A673 (cell line): Measurements from ENCODE around the gene NUP88. TPM values are rescaled to one million over a fixed set of nuclear protein-coding genes. Genes with fewer than 3 reads are reported as not detected.

Experiments used
- BruUV-seq: library from RNA; stranded (reverse); fragments of 400-500 nt; replicated peaks from 2 replicates; lab custom pipeline; 2021; lab: Mats Ljungman, UMichigan
- CTCF ChIA-PET: fragments of 300-600 bp; sonication (Branson Sonifier 250); formaldehyde crosslinking; loops from one replicate; lab custom pipeline; 2022; ENCODE audit warnings: antibody characterized with exemption; lab: Charles Lee
- POLR2A ChIA-PET: fragments of 300-600 bp; sonication (Branson Sonifier 250); formaldehyde crosslinking; loops from one replicate; lab custom pipeline; 2022; ENCODE audit warnings: antibody characterized with exemption; ENCODE audit not compliant: low non-redundant PET; lab: Charles Lee
- DNase-seq: peaks from one replicate; pipeline ENCODE4 v3.0.0-alpha.2; 2015; ENCODE audit warnings: low spot score
- H3K27ac ChIP-seq: fragments of 200-600 bp; sonication (generic); 2 replicates; pipeline ENCODE4 v1.5.1; 2016; ENCODE audit warnings: mixed run types, low read depth, mild to moderate bottlenecking, mixed read lengths, antibody characterized with exemption, low read length; ENCODE audit not compliant: poor library complexity, severe bottlenecking
- H3K27me3 ChIP-seq: fragments of 200-600 bp; sonication (generic); replicated peaks from 2 replicates; pipeline ENCODE4 v1.6.1; 2017; ENCODE audit warnings: mixed run types, low read depth, mild to moderate bottlenecking, mixed read lengths, antibody characterized with exemption, low read length; ENCODE audit not compliant: insufficient read depth, poor library complexity
- H3K36me3 ChIP-seq: fragments of 200-600 bp; sonication (generic); 2 replicates; pipeline ENCODE4 v1.6.1; 2016; ENCODE audit warnings: mixed run types, mild to moderate bottlenecking, mixed read lengths, antibody characterized with exemption, low read length; ENCODE audit not compliant: insufficient read depth, poor library complexity, severe bottlenecking
- H3K4me1 ChIP-seq: fragments of 200-600 bp; sonication (generic); 2 replicates; pipeline ENCODE4 v1.6.1; 2017; ENCODE audit warnings: mixed run types, mild to moderate bottlenecking, mixed read lengths, antibody characterized with exemption, low read length; ENCODE audit not compliant: insufficient read depth, poor library complexity, severe bottlenecking
- H3K4me3 ChIP-seq: fragments of 200-600 bp; sonication (generic); 2 replicates; pipeline ENCODE4 v1.5.1; 2016; ENCODE audit warnings: low read depth, mixed run types, mild to moderate bottlenecking, mixed read lengths, low read length; ENCODE audit not compliant: poor library complexity, severe bottlenecking
- H3K9me3 ChIP-seq: fragments of 200-600 bp; sonication (generic); 2 replicates; pipeline ENCODE4 v1.6.1; 2016; ENCODE audit warnings: mixed run types, low read depth, mild to moderate bottlenecking, mixed read lengths, antibody characterized with exemption, low read length; ENCODE audit not compliant: poor library complexity, severe bottlenecking
- CTCF ChIP-seq: fragments of 300-800, 200-600 bp; sonication (generic); conservative IDR thresholded peaks from 2 replicates; pipeline ENCODE4 v1.5.1; 2017; ENCODE audit warnings: low read depth, mild to moderate bottlenecking, antibody characterized with exemption, low read length, moderate library complexity, mixed read lengths
- EZH2 ChIP-seq: fragments of 200-600 bp; sonication (generic); IDR thresholded peaks from 2 replicates; pipeline ENCODE4 v1.6.1; 2017; ENCODE audit warnings: borderline replicate concordance, low read depth, mild to moderate bottlenecking, mixed read lengths, antibody characterized with exemption, low read length; ENCODE audit not compliant: poor library complexity, severe bottlenecking
- intact Hi-C: fragments of 100-400 bp; cut with micrococcal nuclease; formaldehyde crosslinking; loops from one replicate; pipeline ENCODE4 v1.10.0; 2022; ENCODE audit not compliant: unreplicated experiment
- total RNA-seq: library from RNA; stranded (reverse); gene quantifications from 2 replicates; pipeline ENCODE4 v1.2.3, GENCODE V29; 2021

The NUP88 gene
- total RNA-seq, 1 experiment from 2014 or later: 132 TPM

- intact Hi-C loops: no loop called here
- Histone ChIP-seq H3K9me3 (no peaks in the 10 kb centered on the region), H3K27ac (no peak overlapping the region), H3K4me3 (no peak overlapping the region), H3K36me3 (peaks cover 85% of the 10 kb centered on the region), H3K27me3 (no peaks in the 10 kb centered on the region), H3K4me1 (peaks cover 7% of the 10 kb centered on the region)
- ChIA-PET POLR2A (no interaction called here), CTCF (interaction anchor here (1.0 kb wide), 1 partner anchor 14 kb away, joined by 4 read pairs; the partner anchor contains the start of gene C1QBP)
- TF ChIP-seq EZH2: no peak
- no peak for TF ChIP-seq CTCF
- no TSS peak for BruUV-seq
- DNase-seq: no peak
Observed at GRCh38 chr17:5424909-5425308, 5.4 kb upstream of the NUP88 start.

DNA sequence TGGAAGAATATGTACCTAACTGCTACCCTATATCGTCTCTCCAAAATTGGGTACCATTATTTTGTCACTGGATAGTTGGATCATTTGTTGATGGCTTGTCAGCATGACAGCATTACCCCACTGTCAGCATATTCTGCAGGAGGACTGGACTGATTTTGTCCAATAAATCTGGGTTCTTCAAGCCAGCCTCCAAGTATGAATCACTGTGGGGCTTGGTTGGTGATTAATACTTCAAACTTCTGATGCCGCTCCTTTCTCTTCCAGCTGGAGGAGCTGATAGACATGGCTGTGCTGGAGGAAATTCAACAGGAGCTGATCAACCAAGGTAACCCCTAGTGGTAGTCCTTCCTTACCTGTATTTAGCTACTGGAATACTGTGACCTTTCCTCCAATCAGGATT is 3.0 kb upstream of the NUP88 start:
- ChIA-PET POLR2A (no interaction called here), CTCF (no interaction called here)
- TF ChIP-seq EZH2 (no peak), CTCF (no peak)
- H3K27me3 ChIP-seq: no peaks in the 10 kb centered on the region
- no peak overlapping the region for H3K27ac ChIP-seq
- peaks cover 7% of the 10 kb centered on the region for H3K4me1 ChIP-seq
- H3K9me3 ChIP-seq: no peaks in the 10 kb centered on the region
- H3K4me3 ChIP-seq: no peak overlapping the region
- BruUV-seq: no TSS peak
- intact Hi-C loops: no loop called here
- peaks cover 62% of the 10 kb centered on the region for H3K36me3 ChIP-seq
- no peak for DNase-seq

- H3K4me3 ChIP-seq: peak within 1 kb of the TSS; percentile 88
- peaks cover 11% of the 10 kb centered on the region for H3K4me1 ChIP-seq
- ChIA-PET POLR2A (no interaction called here), CTCF (no interaction called here)
- peaks cover 60% of the 10 kb centered on the region for H3K36me3 ChIP-seq
- no peaks in the 10 kb centered on the region for H3K9me3 ChIP-seq
- H3K27me3 ChIP-seq: no peaks in the 10 kb centered on the region
- TF ChIP-seq EZH2 (no peak), CTCF (no peak)
- intact Hi-C loops: no loop called here
- DNase-seq: peak; percentile 96
- BruUV-seq: TSS peak; percentile 39
- peak within 1 kb of the TSS; percentile 90 for H3K27ac ChIP-seq
Observed at GRCh38 chr17:5419959-5420653, 644 bp upstream of the NUP88 start, which contains the start of gene RPAIN. Gene RPAIN (plus strand): TSS chr17:5420182. CDS start chr17:5420211, 29 bp downstream.
